DMS114 treated with DMSO at 0.1 percent for 48 hours (cell line): Measurements from ENCODE around the gene KCNQ2.

Source experiments
- DNase-seq: peaks from one replicate; lab custom pipeline; 2025; ENCODE audit not compliant: unreplicated experiment; lab: John Stamatoyannopoulos, UW

KCNQ2 gene

DNA sequence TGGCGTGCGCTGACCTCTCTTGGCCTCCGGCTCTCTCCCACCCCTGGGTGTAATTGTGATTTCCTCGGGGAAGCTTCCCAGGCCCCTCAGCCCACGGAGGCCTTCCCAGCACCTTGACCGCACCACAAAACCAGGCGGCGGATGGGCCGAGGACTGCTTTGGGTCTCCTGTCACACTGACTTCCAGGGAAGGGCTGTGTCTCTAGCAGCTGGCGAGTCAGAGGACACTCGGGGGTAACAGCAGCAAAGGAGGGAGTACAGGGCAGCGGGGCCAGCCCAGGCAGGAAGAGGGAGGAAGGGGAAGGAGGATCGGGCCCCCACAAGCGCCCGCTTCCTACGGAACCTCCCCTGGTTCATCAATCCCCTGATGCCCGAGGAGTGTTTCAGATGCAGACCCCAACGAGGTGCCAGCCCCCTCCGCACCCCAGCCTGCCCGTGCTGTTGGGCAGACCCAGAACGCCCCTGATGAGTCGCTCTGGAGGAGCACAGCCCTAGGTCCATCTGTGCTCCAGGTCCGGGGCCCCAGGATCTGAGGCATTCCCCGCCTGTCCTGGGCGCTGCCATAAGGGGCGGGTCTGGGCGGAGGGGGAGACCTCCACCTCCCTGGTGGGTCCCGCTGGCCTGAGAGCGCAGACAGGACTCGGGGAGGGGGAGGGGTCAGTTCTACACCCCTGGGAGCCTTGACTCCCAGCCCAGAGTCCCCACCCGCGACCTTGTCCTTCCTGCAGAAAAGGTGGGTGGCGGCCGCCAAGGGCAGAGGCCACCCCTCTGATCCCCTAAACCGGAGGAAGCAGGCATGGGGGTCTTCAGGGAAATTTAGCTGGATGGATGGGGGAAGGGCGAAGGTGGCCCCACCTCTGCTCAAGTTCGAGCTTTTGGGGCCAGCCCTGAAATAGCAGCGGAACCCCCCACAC lies 112.3 kb downstream of the KCNQ2 start:
- DNase-seq, result no peak

DNA sequence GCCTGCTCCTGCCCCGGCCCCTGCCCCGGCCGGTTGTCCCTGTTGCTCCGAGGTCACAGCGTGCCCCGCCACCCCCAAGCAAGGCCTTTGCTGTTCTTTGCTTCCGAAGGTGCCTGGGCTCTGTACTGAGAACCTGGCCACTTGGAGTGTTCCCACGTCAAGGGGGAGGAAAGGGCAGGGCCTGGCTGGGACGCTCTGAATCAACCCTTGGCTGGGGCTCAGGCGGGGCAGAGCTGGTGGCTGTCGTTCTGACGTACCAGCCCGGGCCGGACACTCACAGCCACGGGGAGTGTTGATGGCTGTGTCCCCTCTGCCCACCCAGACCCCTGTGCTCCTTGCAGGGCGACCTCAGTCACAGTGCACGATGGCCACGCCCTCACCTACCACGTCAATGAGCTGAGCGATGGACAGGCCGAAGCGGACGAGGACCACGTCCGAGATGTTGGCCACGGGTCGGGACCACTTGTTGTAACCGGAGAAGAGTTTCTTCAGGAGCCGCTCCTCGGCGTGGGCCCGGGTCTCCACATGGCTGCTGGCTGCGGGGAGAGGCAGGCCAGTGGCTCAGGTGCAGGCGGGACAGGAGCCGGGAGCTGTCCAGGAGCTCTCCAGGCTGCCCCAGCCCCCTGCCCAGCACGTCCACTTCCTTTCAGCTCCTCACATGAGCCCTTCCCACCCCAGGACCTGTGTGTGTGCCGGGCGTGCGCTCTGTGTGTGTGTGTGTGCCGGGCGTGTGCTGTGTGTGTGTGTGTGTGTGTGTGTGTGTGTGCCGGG lies 113.1 kb downstream of the KCNQ2 start:
- DNase-seq, result no peak

DNA sequence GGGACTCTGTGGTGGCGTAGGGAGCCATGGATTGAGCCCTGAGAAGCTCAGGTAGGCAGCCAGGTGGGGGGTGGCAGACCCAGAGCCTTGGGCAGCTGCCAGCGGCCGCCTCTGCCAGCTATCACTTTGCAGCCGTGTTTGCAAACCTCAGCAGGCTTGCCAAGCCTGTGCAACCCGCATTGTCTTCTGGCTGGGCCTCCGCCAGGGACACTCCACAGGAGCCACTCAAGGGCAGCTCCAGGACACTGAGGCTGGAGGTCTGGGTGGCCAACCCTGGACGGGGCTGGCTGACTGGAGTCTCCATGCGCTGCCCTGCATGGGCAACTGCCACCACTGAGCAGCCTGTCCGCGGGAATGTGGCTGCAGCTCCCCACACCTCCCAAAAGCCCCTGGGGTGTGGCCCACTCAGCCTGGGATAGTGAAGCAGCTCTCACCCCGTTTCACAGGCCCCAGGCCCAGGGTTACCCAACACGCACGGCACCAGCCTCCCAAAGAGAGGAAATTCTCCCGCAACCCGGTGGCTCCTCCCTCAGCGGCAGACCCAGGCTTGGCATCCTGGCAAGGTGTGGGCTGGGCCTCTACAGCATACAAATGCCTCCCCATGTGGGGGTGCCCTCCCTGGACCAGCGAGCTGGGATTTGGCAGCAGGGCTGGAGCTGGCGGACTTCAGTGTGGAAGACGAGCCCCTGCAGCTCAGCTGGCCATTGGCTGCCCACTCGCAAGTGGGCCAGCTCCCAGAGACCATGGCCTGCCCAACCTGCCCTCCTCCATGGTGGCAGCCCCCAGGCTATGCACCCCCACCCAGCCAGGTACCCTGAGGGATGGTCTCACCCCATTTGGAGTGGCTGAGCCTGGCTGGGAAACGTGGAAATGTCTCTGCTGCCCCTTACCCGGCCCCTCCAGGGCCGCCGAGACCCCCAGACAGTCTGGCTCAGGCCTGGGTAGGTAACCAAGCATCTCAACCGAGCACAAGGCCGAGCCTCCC lies 114.2 kb downstream of the KCNQ2 start:
- DNase-seq, result no peak

GRCh38 chr20:63356931-63357879 lies 115.2 kb downstream of the KCNQ2 start:
- DNase-seq, result no peak

DNA sequence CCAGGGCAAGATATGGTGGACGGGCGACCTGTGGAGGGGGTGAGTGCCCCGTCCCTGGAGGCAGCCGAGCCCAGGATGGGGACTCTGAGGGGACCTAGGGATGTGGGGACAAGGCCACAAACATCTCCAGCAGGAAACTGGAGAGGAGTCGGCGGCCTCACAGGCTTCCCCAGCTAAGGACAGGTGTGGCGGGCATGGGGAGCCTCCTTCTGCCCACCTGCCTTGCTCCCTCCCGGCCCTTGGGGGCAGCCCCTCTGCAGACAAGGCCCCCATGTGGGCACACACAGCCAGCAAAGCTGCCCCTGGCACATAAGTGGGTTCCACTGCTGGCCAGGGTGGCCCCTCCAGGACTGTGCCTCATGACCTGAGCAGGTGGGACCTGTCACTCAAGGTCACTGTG lies 115.9 kb downstream of the KCNQ2 start:
- DNase-seq, result no peak

DNA sequence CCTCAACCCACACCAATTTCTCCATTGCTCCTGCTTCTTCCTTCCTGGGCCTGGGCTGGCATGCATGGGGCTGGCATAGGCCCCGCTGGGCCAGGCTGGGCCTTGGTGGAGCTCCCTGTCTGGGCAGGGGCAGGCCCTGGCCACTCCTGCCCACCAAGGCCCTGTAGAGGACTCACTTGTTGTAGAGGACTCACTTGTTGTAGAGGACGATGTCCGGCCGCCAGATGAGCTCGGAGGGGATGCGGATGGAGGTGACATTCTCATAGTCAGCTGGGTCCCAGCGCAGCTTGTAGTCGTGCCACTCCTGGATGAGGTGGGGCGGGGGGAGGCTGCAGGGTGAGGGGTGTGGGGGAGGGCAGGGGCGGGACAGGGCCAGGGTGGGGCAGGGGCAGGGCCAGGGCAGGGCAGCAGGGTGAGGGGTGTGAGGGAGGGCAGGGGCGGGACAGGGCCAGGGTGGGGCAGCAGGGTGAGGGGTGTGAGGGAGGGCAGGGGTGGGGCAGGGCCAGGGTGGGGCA lies 116.6 kb downstream of the KCNQ2 start:
- DNase-seq, result no peak

- DNase-seq, result no peak
These were observed 117.7 kb downstream of the KCNQ2 start for GRCh38 chr20:63354636-63355350.

- DNase-seq, result no peak
These were observed 119.6 kb downstream of the KCNQ2 start for GRCh38 chr20:63352811-63353221.

DNA sequence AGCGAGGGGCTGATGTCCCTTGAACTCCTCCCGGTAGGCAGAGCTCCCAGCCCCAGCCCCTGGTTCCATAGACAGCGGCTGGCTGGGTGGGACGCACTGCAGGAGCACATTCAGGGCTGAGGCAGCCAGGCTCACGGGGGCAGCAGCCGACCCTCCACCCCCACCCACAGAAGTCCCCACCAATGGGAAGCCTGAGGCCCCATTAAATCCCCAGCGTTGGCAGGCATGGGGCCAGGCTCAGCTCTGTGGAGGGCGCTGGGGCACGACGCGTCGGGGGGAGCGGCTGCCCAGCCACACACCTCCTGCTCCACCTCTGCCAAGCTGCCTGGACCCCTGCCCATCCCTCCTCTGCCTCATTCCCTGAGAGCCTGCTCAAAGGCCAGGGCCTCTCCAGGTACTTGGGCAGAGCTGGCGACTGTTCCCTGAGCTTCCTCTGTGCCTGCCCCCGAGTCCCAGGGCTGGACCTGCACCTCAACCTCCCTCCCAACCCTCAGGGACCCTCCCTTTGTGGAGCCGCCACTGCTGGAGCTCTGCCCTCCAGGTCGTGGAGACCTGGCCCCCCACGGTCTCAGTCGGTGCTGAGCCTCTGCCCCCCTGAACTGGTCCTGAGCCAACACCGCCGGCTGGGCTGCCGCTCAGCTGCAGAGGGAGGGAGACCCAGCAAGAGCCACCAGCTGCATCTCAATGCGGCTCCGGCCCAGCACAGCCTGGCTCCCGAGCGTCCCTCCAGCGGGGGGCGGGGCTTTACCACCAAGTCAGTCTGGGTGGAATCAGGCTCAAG lies 120.5 kb downstream of the KCNQ2 start:
- DNase-seq, result no peak

- no peak for DNase-seq
These were observed 121.1 kb downstream of the KCNQ2 start for GRCh38 chr20:63351326-63351700.

GRCh38 chr20:63350597-63351325 lies 121.7 kb downstream of the KCNQ2 start:
- no peak for DNase-seq
